Liver (tissue), 3 donors: ENCODE measurements around the gene FAM181A.

Experiments used
- GABPA ChIP-seq, 2 donors: IDR thresholded peaks in 1 of 2; conservative IDR thresholded peaks in 1 of 2; 2 replicates each; pipeline ENCODE4 v1.6.1; 2016; ENCODE audit warnings: antibody characterized with exemption in 2 of 2, mild to moderate bottlenecking in 1 of 2, moderate library complexity in 1 of 2
- HNF4A ChIP-seq, 2 donors: conservative IDR thresholded peaks; 2 replicates each; pipeline ENCODE4 v1.6.1; 2016; ENCODE audit warnings: antibody characterized with exemption in 2 of 2, mild to moderate bottlenecking in 2 of 2
- HNF4G ChIP-seq: IDR thresholded peaks from 2 replicates; pipeline ENCODE4 v1.6.1; 2016; ENCODE audit warnings: antibody characterized with exemption
- JUND ChIP-seq, 2 donors: IDR thresholded peaks; 2 replicates each; pipeline ENCODE4 v1.6.1; 2016; ENCODE audit warnings: antibody characterized with exemption in 2 of 2
- RXRA ChIP-seq, 2 donors: IDR thresholded peaks; 2 replicates each; pipeline ENCODE4 v1.6.1; 2017 to 2018; ENCODE audit warnings: antibody characterized with exemption in 2 of 2, mild to moderate bottlenecking in 1 of 2
- SP1 ChIP-seq: IDR thresholded peaks from 2 replicates; pipeline ENCODE4 v1.6.1; 2018; ENCODE audit warnings: antibody characterized with exemption, mild to moderate bottlenecking
- ZBTB33 ChIP-seq: IDR thresholded peaks from 2 replicates; pipeline ENCODE4 v1.6.1; 2016; ENCODE audit warnings: antibody characterized with exemption
- TF ChIP-seq, protein P1 (sequence below): fragments of 150-350 bp; IDR thresholded peaks from 2 replicates; pipeline ENCODE4 v1.5.1; 2017; ENCODE audit warnings: improper control_type of control experiment, low read depth, low read length; ENCODE audit not compliant: missing input control
- TF ChIP-seq, protein P2 (sequence below): IDR thresholded peaks from 2 replicates; pipeline ENCODE4 v1.6.1; 2016; ENCODE audit warnings: antibody characterized with exemption
- TF ChIP-seq, protein P3 (sequence below): IDR thresholded peaks from 2 replicates; pipeline ENCODE4 v1.6.1; 2016; ENCODE audit warnings: antibody characterized with exemption, mild to moderate bottlenecking
- donor health status: healthy.
- donor health status: healthy.

DNA sequence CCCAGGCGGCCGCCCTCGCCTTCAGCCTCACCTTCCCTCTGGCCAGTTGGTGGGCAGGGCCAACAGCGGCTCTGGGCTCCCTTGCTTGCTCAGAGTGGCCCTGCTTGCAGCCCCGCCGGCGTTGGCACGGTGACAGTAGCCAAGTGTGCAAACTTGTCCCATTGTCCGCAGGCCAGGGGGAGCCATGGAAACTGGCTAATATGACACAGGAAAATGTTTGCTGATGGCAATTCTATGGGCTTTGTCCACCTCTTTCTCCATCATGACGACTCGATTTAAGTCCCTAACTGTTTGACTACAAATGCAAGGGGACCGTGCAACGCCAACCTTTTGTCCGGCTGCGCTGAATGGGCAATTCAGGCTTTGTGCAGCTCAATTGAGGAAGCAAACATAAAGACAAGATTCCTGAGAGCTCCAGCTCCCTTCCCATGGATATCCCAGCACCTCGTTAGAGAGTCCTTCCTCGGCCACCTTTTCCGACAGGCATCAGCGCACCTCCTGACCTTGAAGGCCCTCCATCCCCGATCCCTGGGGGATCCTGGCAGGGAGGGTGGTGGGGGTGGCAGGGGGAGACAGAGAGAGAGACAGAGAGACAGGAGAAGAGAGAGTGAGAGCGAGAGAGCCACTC is 785 bp upstream of the FAM181A start:
- TF ChIP-seq, protein P1, sequence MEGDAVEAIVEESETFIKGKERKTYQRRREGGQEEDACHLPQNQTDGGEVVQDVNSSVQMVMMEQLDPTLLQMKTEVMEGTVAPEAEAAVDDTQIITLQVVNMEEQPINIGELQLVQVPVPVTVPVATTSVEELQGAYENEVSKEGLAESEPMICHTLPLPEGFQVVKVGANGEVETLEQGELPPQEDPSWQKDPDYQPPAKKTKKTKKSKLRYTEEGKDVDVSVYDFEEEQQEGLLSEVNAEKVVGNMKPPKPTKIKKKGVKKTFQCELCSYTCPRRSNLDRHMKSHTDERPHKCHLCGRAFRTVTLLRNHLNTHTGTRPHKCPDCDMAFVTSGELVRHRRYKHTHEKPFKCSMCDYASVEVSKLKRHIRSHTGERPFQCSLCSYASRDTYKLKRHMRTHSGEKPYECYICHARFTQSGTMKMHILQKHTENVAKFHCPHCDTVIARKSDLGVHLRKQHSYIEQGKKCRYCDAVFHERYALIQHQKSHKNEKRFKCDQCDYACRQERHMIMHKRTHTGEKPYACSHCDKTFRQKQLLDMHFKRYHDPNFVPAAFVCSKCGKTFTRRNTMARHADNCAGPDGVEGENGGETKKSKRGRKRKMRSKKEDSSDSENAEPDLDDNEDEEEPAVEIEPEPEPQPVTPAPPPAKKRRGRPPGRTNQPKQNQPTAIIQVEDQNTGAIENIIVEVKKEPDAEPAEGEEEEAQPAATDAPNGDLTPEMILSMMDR, result no peak
- TF ChIP-seq GABPA (IDR thresholded peaks at IDR 0.05 in 1 of 2, conservative IDR thresholded peaks at IDR 0.05 in 1 of 2), result no peak
- TF ChIP-seq JUND (IDR thresholded peaks at IDR 0.05), result no peak
- no peak for TF ChIP-seq SP1
- TF ChIP-seq, protein P2, sequence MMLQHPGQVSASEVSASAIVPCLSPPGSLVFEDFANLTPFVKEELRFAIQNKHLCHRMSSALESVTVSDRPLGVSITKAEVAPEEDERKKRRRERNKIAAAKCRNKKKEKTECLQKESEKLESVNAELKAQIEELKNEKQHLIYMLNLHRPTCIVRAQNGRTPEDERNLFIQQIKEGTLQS, result no peak
- TF ChIP-seq, protein P3, sequence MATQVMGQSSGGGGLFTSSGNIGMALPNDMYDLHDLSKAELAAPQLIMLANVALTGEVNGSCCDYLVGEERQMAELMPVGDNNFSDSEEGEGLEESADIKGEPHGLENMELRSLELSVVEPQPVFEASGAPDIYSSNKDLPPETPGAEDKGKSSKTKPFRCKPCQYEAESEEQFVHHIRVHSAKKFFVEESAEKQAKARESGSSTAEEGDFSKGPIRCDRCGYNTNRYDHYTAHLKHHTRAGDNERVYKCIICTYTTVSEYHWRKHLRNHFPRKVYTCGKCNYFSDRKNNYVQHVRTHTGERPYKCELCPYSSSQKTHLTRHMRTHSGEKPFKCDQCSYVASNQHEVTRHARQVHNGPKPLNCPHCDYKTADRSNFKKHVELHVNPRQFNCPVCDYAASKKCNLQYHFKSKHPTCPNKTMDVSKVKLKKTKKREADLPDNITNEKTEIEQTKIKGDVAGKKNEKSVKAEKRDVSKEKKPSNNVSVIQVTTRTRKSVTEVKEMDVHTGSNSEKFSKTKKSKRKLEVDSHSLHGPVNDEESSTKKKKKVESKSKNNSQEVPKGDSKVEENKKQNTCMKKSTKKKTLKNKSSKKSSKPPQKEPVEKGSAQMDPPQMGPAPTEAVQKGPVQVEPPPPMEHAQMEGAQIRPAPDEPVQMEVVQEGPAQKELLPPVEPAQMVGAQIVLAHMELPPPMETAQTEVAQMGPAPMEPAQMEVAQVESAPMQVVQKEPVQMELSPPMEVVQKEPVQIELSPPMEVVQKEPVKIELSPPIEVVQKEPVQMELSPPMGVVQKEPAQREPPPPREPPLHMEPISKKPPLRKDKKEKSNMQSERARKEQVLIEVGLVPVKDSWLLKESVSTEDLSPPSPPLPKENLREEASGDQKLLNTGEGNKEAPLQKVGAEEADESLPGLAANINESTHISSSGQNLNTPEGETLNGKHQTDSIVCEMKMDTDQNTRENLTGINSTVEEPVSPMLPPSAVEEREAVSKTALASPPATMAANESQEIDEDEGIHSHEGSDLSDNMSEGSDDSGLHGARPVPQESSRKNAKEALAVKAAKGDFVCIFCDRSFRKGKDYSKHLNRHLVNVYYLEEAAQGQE, result no peak
- no peak for TF ChIP-seq ZBTB33
- no peak for TF ChIP-seq HNF4G
- TF ChIP-seq HNF4A (conservative IDR thresholded peaks at IDR 0.05), result no peak
- no peak for TF ChIP-seq RXRA (IDR thresholded peaks at IDR 0.05)
